Keratinocyte (primary cell): ENCODE measurements around the gene KRTAP5-7. TPM values are rescaled to one million over a fixed set of nuclear protein-coding genes. Genes with fewer than 3 reads are reported as not detected.
"Not testable (repeated sequence)": the region's sequence is repeated elsewhere in the genome, so short reads cannot be mapped to it uniquely, and the experiment has no call there.

ENCODE experiments used
- DNase-seq: peaks from one replicate; pipeline ENCODE4 v3.0.0-alpha.2; 2011; ENCODE audit warnings: low read depth, missing footprints, low spot score
- FAIRE-seq: peaks from 2 replicates; lab custom pipeline; 2011; peaks lifted over from hg19 to GRCh38; lab: Jason Lieb, UNC
- H2AFZ ChIP-seq: 2 replicates; pipeline ENCODE4 v1.6.0; 2012; ENCODE audit warnings: low read length, control low read depth, inconsistent platforms; ENCODE audit not compliant: control insufficient read depth
- H3K27ac ChIP-seq: 2 replicates; pipeline ENCODE4 v1.5.1; 2011; ENCODE audit warnings: low read length; ENCODE audit not compliant: control insufficient read depth, insufficient read depth
- H3K27me3 ChIP-seq: 3 replicates; pipeline ENCODE4 v1.6.0; 2011; ENCODE audit warnings: low read length; ENCODE audit not compliant: control insufficient read depth, insufficient read depth; ENCODE audit errors: extremely low read depth
- H3K36me3 ChIP-seq, 2 experiments: 2 replicates in 1 of 2; 3 replicates in 1 of 2; pipeline ENCODE4 v1.5.1; 2011; ENCODE audit warnings: low read length in 2 of 2, mild to moderate bottlenecking in 1 of 2; ENCODE audit not compliant: control insufficient read depth in 2 of 2, insufficient read depth in 2 of 2; ENCODE audit errors: extremely low read depth in 1 of 2
- H3K4me1 ChIP-seq: 3 replicates; pipeline ENCODE4 v1.5.1; 2011; ENCODE audit warnings: low read length; ENCODE audit not compliant: control insufficient read depth, insufficient read depth; ENCODE audit errors: extremely low read depth
- H3K4me2 ChIP-seq: 3 replicates; pipeline ENCODE4 v1.6.0; 2011; ENCODE audit warnings: low read depth, low read length; ENCODE audit not compliant: control insufficient read depth, insufficient read depth; ENCODE audit errors: extremely low read depth
- H3K4me3 ChIP-seq, 3 experiments: fragments of 200-600 bp in 1 of 3; sonication (generic) in 1 of 3; 2 replicates in 2 of 3; 3 replicates in 1 of 3; pipeline ENCODE4 v1.5.1; 2011 to 2016; ENCODE audit warnings: low read length in 3 of 3, mild to moderate bottlenecking in 3 of 3, control low read depth in 2 of 3, inconsistent platforms in 1 of 3, low read depth in 1 of 3, mixed read lengths in 1 of 3, mixed run types in 1 of 3, moderate library complexity in 1 of 3; ENCODE audit not compliant: control insufficient read depth in 2 of 3, insufficient read depth in 2 of 3; ENCODE audit errors: extremely low read depth in 1 of 3
- H3K79me2 ChIP-seq: 2 replicates; pipeline ENCODE4 v1.6.0; 2012; ENCODE audit warnings: low read length; ENCODE audit not compliant: control insufficient read depth, insufficient read depth
- H3K9ac ChIP-seq: 3 replicates; pipeline ENCODE4 v1.6.0; 2011; ENCODE audit warnings: low read length; ENCODE audit not compliant: control insufficient read depth, insufficient read depth; ENCODE audit errors: extremely low read depth
- H3K9me1 ChIP-seq: 3 replicates; pipeline ENCODE4 v1.6.0; 2011; ENCODE audit warnings: low read length; ENCODE audit not compliant: control insufficient read depth, insufficient read depth; ENCODE audit errors: extremely low read depth
- H3K9me3 ChIP-seq: 2 replicates; pipeline ENCODE4 v1.5.1; 2012; ENCODE audit warnings: low read depth, low read length; ENCODE audit not compliant: control insufficient read depth
- H4K20me1 ChIP-seq: 3 replicates; pipeline ENCODE4 v1.6.0; 2011; ENCODE audit warnings: low read length; ENCODE audit not compliant: control insufficient read depth, insufficient read depth; ENCODE audit errors: extremely low read depth
- CTCF ChIP-seq, 3 experiments: IDR thresholded peaks in 1 of 3; conservative IDR thresholded peaks in 1 of 3; optimal IDR thresholded peaks in 1 of 3; 2 replicates in 2 of 3; 3 replicates in 1 of 3; pipeline versions ENCODE3 to v1.5.1; 2011; ENCODE audit warnings: low read length in 3 of 3, mild to moderate bottlenecking in 3 of 3, moderate library complexity in 2 of 3, control low read depth in 1 of 3, inconsistent platforms in 1 of 3; ENCODE audit not compliant: insufficient read depth in 2 of 3; ENCODE audit errors: extremely low read depth in 1 of 3
- EZH2 ChIP-seq: IDR thresholded peaks from one replicate; pipeline ENCODE4 v1.6.1; 2012; ENCODE audit warnings: inconsistent platforms, mild to moderate bottlenecking, low read length, moderate library complexity
- dilution Hi-C: fragments of 300-500 bp; cut with MboI; formaldehyde crosslinking; loops from one replicate; pipeline ENCODE4 v1.7.0; 2020; ENCODE audit warnings: low sequenced_read_pairs; ENCODE audit not compliant: extremely low pct_ligation_motif_present
- polyA plus RNA-seq, 5 experiments: library from polyadenylated mRNA; depleted of rRNA in 3 of 5; stranded (reverse) in 3 of 5; stranded (forward) in 1 of 5; unstranded in 1 of 5; fragments of >200 nt; gene quantifications; 1 replicate in 1 of 5; 2 replicates in 3 of 5; 3 replicates in 1 of 5; pipeline versions ENCODE4 v1.2.1 to v1.2.3, GENCODE V29; 2011 to 2012; ENCODE audit warnings: missing spikeins in 2 of 5, low read depth in 1 of 5, low replicate concordance in 1 of 5

Gene KRTAP5-7
- polyA plus RNA-seq, 1 donor (not counting 4 experiments of a cell fraction or from before 2014, with no cell fraction given), result not detected

GRCh38 chr11:71575723-71576424 is 48.8 kb downstream of the KRTAP5-7 start:
- H3K4me2 ChIP-seq, result no peak overlapping the region
- H3K9me3 ChIP-seq, result no peaks in the 10 kb centered on the region
- H2AFZ ChIP-seq, result no peak overlapping the region
- no peak overlapping the region for H3K4me3 ChIP-seq
- H3K36me3 ChIP-seq, result no peaks in the 10 kb centered on the region
- FAIRE-seq (no peak), DNase-seq (no peak)
- H4K20me1 ChIP-seq, result no peaks in the 10 kb centered on the region
- TF ChIP-seq CTCF (optimal IDR thresholded peaks at IDR 0.05 in 1 of 3, IDR thresholded peaks at IDR 0.05 in 1 of 3, conservative IDR thresholded peaks at IDR 0.05 in 1 of 3; ENCODE audit: extremely low read depth in 1 of 3, insufficient read depth in 2 of 3, low read length in 3 of 3) (no peak), EZH2 (no peak)
- no peak overlapping the region for H3K9ac ChIP-seq
- H3K79me2 ChIP-seq, result no peaks in the 10 kb centered on the region
- H3K9me1 ChIP-seq, result no peaks in the 10 kb centered on the region
- no peak overlapping the region for H3K27ac ChIP-seq
- no peaks in the 10 kb centered on the region for H3K27me3 ChIP-seq
- dilution Hi-C loops, result no loop called here
- H3K4me1 ChIP-seq, result no peaks in the 10 kb centered on the region

GRCh38 chr11:71576688-71577465 is 49.8 kb downstream of the KRTAP5-7 start:
- H3K9me3 ChIP-seq, H3K9ac ChIP-seq, H3K4me2 ChIP-seq, H3K79me2 ChIP-seq, DNase-seq, H3K27ac ChIP-seq, H4K20me1 ChIP-seq, dilution Hi-C loops, H3K4me3 ChIP-seq, H3K27me3 ChIP-seq, H3K4me1 ChIP-seq, H2AFZ ChIP-seq, FAIRE-seq, H3K9me1 ChIP-seq, H3K36me3 ChIP-seq: not testable (repeated sequence)
